Measurements from ENCODE around the gene RBMS3.

- TF ChIP-seq CTCF (IDR thresholded peaks at IDR 0.05) (no peak), MAX (CRISPR knock-in tag; IDR thresholded peaks at IDR 0.05) (no peak)
These were observed 634.1 kb downstream of the RBMS3 start for GRCh38 chr3:29914861-29915524.

Data from WTC11 (cell line).